ENCODE data around the gene DZIP1L. TPM values are rescaled to one million over a fixed set of nuclear protein-coding genes. Genes with fewer than 3 reads are reported as not detected.

DZIP1L gene
- total RNA-seq, 1 donor from 2014 or later: 27.5 TPM

- no peak overlapping the region for H3K27ac ChIP-seq
- no peak for TF ChIP-seq CTCF (IDR thresholded peaks at IDR 0.05)
- H3K9me3 ChIP-seq: no peaks in the 10 kb centered on the region
- H3K27me3 ChIP-seq: no peaks in the 10 kb centered on the region
- no peak overlapping the region for H3K4me3 ChIP-seq
- H3K4me1 ChIP-seq: peaks cover 17% of the 10 kb centered on the region
- intact Hi-C loops (cut with DNase I): no loop called here
- H3K36me3 ChIP-seq: peaks cover 0 to 20% of the 10 kb centered on the region in 2 donors
- DNase-seq (ENCODE audit: extremely low spot score in 2 of 2): no peak
These were observed 35.5 kb downstream of the DZIP1L start for GRCh38 chr3:138079901-138080300.

GRCh38 chr3:138078901-138079344 is 36.5 kb downstream of the DZIP1L start:
- no peak overlapping the region for H3K4me3 ChIP-seq
- no peaks in the 10 kb centered on the region for H3K27me3 ChIP-seq
- DNase-seq (ENCODE audit: extremely low spot score in 2 of 2): no peak
- no peak for TF ChIP-seq POLR2A (IDR thresholded peaks at IDR 0.05)
- TF ChIP-seq CTCF (IDR thresholded peaks at IDR 0.05): no peak
- no peak for TF ChIP-seq POLR2AphosphoS5 (IDR thresholded peaks at IDR 0.05; ENCODE audit: insufficient read depth in 1 of 2, low read depth in 1 of 2)
- peaks cover 0 to 20% of the 10 kb centered on the region in 2 donors for H3K36me3 ChIP-seq
- H3K4me1 ChIP-seq: peaks cover 17% of the 10 kb centered on the region
- no peaks in the 10 kb centered on the region for H3K9me3 ChIP-seq
- no peak overlapping the region for H3K27ac ChIP-seq
- intact Hi-C loops (cut with DNase I): no loop called here

GRCh38 chr3:138078096-138078495 is 37.3 kb downstream of the DZIP1L start:
- no peak for DNase-seq (ENCODE audit: extremely low spot score in 2 of 2)
- no peaks in the 10 kb centered on the region for H3K27me3 ChIP-seq
- no peak for TF ChIP-seq POLR2A (IDR thresholded peaks at IDR 0.05)
- TF ChIP-seq CTCF (IDR thresholded peaks at IDR 0.05): no peak
- no peak for TF ChIP-seq POLR2AphosphoS5 (IDR thresholded peaks at IDR 0.05; ENCODE audit: insufficient read depth in 1 of 2, low read depth in 1 of 2)
- H3K4me3 ChIP-seq: no peak overlapping the region
- peaks cover 15% of the 10 kb centered on the region for H3K4me1 ChIP-seq
- intact Hi-C loops (cut with DNase I): no loop called here
- H3K27ac ChIP-seq: no peak overlapping the region
- peaks cover 0 to 15% of the 10 kb centered on the region in 2 donors for H3K36me3 ChIP-seq
- H3K9me3 ChIP-seq: no peaks in the 10 kb centered on the region

- Histone ChIP-seq H3K4me3 (no peak overlapping the region), H3K27me3 (no peaks in the 10 kb centered on the region), H3K9me3 (no peaks in the 10 kb centered on the region), H3K4me1 (no peaks in the 10 kb centered on the region), H3K36me3 (peaks cover 0 to 26% of the 10 kb centered on the region in 2 donors), H3K27ac (no peak overlapping the region)
- intact Hi-C loops (cut with DNase I): no loop called here
- no peak for TF ChIP-seq POLR2AphosphoS5 (IDR thresholded peaks at IDR 0.05; ENCODE audit: insufficient read depth in 1 of 2, low read depth in 1 of 2)
- no peak for TF ChIP-seq POLR2A (IDR thresholded peaks at IDR 0.05)
- no peak for TF ChIP-seq CTCF (IDR thresholded peaks at IDR 0.05)
- no peak for DNase-seq (ENCODE audit: extremely low spot score in 2 of 2)
These were observed 42.6 kb downstream of the DZIP1L start for GRCh38 chr3:138072796-138073195.

- Histone ChIP-seq H3K4me3 (no peak overlapping the region), H3K27me3 (no peaks in the 10 kb centered on the region), H3K4me1 (no peaks in the 10 kb centered on the region), H3K9me3 (no peaks in the 10 kb centered on the region), H3K27ac (no peak overlapping the region), H3K36me3 (peaks cover 0 to 35% of the 10 kb centered on the region in 2 donors)
- intact Hi-C loops (cut with DNase I): no loop called here
- DNase-seq (ENCODE audit: extremely low spot score in 2 of 2): no peak
- TF ChIP-seq POLR2A (IDR thresholded peaks at IDR 0.05) (no peak), POLR2AphosphoS5 (IDR thresholded peaks at IDR 0.05; ENCODE audit: insufficient read depth in 1 of 2, low read depth in 1 of 2) (no peak), CTCF (IDR thresholded peaks at IDR 0.05) (no peak)
These were observed 45.4 kb downstream of the DZIP1L start for GRCh38 chr3:138070006-138070405.
